ENCODE data around the gene METTL8.

DNA sequence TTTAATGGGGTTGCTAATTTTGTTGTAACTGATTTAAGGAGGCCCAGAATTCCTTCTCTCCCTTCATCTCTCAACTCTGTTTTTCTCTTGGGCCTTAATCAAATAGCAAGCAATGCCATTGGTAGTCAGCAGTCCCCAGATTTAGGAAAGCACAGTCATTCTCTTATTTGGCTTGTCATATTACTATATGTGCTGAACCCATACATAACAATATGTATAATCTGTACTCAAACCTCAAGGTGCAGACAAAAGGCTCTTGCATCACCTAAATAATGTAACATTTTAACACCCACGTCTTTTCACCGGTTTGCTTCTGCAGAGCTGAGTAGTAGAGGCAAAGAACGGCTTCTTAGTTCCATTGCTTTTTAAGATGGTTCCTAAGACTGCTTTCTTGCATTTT, 33.4 kb downstream of the METTL8 start:
- TF ChIP-seq, protein P1, sequence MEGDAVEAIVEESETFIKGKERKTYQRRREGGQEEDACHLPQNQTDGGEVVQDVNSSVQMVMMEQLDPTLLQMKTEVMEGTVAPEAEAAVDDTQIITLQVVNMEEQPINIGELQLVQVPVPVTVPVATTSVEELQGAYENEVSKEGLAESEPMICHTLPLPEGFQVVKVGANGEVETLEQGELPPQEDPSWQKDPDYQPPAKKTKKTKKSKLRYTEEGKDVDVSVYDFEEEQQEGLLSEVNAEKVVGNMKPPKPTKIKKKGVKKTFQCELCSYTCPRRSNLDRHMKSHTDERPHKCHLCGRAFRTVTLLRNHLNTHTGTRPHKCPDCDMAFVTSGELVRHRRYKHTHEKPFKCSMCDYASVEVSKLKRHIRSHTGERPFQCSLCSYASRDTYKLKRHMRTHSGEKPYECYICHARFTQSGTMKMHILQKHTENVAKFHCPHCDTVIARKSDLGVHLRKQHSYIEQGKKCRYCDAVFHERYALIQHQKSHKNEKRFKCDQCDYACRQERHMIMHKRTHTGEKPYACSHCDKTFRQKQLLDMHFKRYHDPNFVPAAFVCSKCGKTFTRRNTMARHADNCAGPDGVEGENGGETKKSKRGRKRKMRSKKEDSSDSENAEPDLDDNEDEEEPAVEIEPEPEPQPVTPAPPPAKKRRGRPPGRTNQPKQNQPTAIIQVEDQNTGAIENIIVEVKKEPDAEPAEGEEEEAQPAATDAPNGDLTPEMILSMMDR (IDR thresholded peaks at IDR 0.05): no peak
- TF ChIP-seq EP300 (IDR thresholded peaks at IDR 0.05): no peak
- no peak for TF ChIP-seq POLR2AphosphoS5 (IDR thresholded peaks at IDR 0.05)
- TF ChIP-seq POLR2A (IDR thresholded peaks at IDR 0.05; ENCODE audit: low read depth): no peak

Data from esophagus muscularis mucosa (tissue), 4 donors.